Activated naive CD8-positive, alpha-beta T cell treated with anti-CD3 and anti-CD28 coated beads, Interleukin-2, amount 10 ng/mL, durations not matched to agents 7 days and 5 days (primary cell): ENCODE data around the gene PLD2. TPM values are rescaled to one million over a fixed set of nuclear protein-coding genes. Genes with fewer than 3 reads are reported as not detected.
"Not testable (repeated sequence)": the region's sequence is repeated elsewhere in the genome, so short reads cannot be mapped to it uniquely, and the experiment has no call there.

Experiments
- ATAC-seq: fragments of 150-1000 bp; cut with Tn5 transposase; one replicate; pipeline ENCODE4 v1.10.0; 2021; ENCODE audit warnings: low read depth, moderate library complexity
- POLR2A ChIA-PET: fragments of 350-600 bp; sonication (Branson Sonifier 250); formaldehyde crosslinking; loops from one replicate; lab custom pipeline; 2021; ENCODE audit warnings: antibody characterized with exemption; lab: Charles Lee
- DNase-seq: peaks from one replicate; pipeline ENCODE4 v3.0.0; 2021
- H3K27ac Mint-ChIP-seq: one replicate; pipeline ENCODE4 v1.8.0; 2022; ENCODE audit warnings: mild to moderate bottlenecking, mixed read lengths
- H3K27me3 Mint-ChIP-seq: one replicate; pipeline ENCODE4 v1.8.0; 2022; ENCODE audit warnings: mild to moderate bottlenecking, moderate library complexity, mixed read lengths
- H3K36me3 Mint-ChIP-seq: one replicate; pipeline ENCODE4 v1.8.0; 2021; ENCODE audit warnings: mild to moderate bottlenecking, mixed read lengths
- H3K4me1 Mint-ChIP-seq: one replicate; pipeline ENCODE4 v1.8.0; 2021; ENCODE audit warnings: mixed read lengths
- H3K4me3 Mint-ChIP-seq: one replicate; pipeline ENCODE4 v1.8.0; 2022; ENCODE audit warnings: mild to moderate bottlenecking, moderate library complexity, mixed read lengths
- H3K9me3 Mint-ChIP-seq: one replicate; pipeline ENCODE4 v1.8.0; 2021; ENCODE audit warnings: mixed read lengths
- total RNA-seq, 2 experiments: library from RNA; stranded (reverse); gene quantifications; one replicate each; pipeline ENCODE4 v1.2.3, GENCODE V29; 2021

PLD2 gene
- total RNA-seq, 2 experiments from 2014 or later = 18.8 to 21.7 TPM

- DNase-seq (no peak), ATAC-seq (no peak)
- Mint-ChIP-seq H3K27ac (no peak overlapping the region), H3K27me3 (no peaks in the 10 kb centered on the region), H3K9me3 (no peaks in the 10 kb centered on the region), H3K36me3 (peaks cover 18% of the 10 kb centered on the region), H3K4me1 (peaks cover 7% of the 10 kb centered on the region), H3K4me3 (no peak overlapping the region)
- POLR2A ChIA-PET = no interaction called here
Measured at GRCh38 chr17:4858068-4858881, 51.3 kb downstream of the PLD2 start.

GRCh38 chr17:4858882-4859260, 51.9 kb downstream of the PLD2 start:
- Mint-ChIP-seq H3K4me1 (peaks cover 4% of the 10 kb centered on the region), H3K27me3 (no peaks in the 10 kb centered on the region), H3K27ac (no peak overlapping the region), H3K36me3 (peaks cover 18% of the 10 kb centered on the region), H3K4me3 (no peak overlapping the region), H3K9me3 (no peaks in the 10 kb centered on the region)
- ATAC-seq = no peak
- POLR2A ChIA-PET = no interaction called here
- DNase-seq = no peak

GRCh38 chr17:4859816-4860625, 53.1 kb downstream of the PLD2 start:
- Mint-ChIP-seq H3K4me3 (no peak overlapping the region), H3K9me3 (no peaks in the 10 kb centered on the region), H3K4me1 (no peaks in the 10 kb centered on the region), H3K36me3 (peaks cover 14% of the 10 kb centered on the region), H3K27ac (no peak overlapping the region), H3K27me3 (no peaks in the 10 kb centered on the region)
- DNase-seq = no peak
- no peak for ATAC-seq
- POLR2A ChIA-PET = interaction anchor here (1.4 kb wide), 1 partner anchor 10 kb away, joined by 3 read pairs; no protein-coding TSS in a partner anchor

GRCh38 chr17:4860651-4861050, 53.7 kb downstream of the PLD2 start:
- Mint-ChIP-seq H3K27ac (no peak overlapping the region), H3K36me3 (peaks cover 14% of the 10 kb centered on the region), H3K4me1 (no peaks in the 10 kb centered on the region), H3K9me3 (no peaks in the 10 kb centered on the region), H3K27me3 (no peaks in the 10 kb centered on the region), H3K4me3 (no peak overlapping the region)
- ATAC-seq = no peak
- no peak for DNase-seq
- POLR2A ChIA-PET = interaction anchor here (1.4 kb wide), 1 partner anchor 10 kb away, joined by 3 read pairs; no protein-coding TSS in a partner anchor

- POLR2A ChIA-PET = interaction anchor here (1.4 kb wide), 1 partner anchor 9 kb away, joined by 3 read pairs; no protein-coding TSS in a partner anchor
- H3K4me3 Mint-ChIP-seq = no peak overlapping the region
- H3K4me1 Mint-ChIP-seq = no peaks in the 10 kb centered on the region
- no peak for DNase-seq
- H3K9me3 Mint-ChIP-seq = no peaks in the 10 kb centered on the region
- ATAC-seq = no peak
- H3K36me3 Mint-ChIP-seq = peaks cover 12% of the 10 kb centered on the region
- H3K27me3 Mint-ChIP-seq = no peaks in the 10 kb centered on the region
- no peak overlapping the region for H3K27ac Mint-ChIP-seq
Measured at GRCh38 chr17:4861052-4861451, 54.1 kb downstream of the PLD2 start.

- H3K36me3 Mint-ChIP-seq = peaks cover 2% of the 10 kb centered on the region
Measured at GRCh38 chr17:4862720-4863119, 55.8 kb downstream of the PLD2 start.

GRCh38 chr17:4863321-4863720, 56.4 kb downstream of the PLD2 start:
- H3K4me1 Mint-ChIP-seq = no peaks in the 10 kb centered on the region
- H3K27me3 Mint-ChIP-seq = no peaks in the 10 kb centered on the region
- H3K9me3 Mint-ChIP-seq = no peaks in the 10 kb centered on the region
- DNase-seq (no peak), ATAC-seq (no peak)
- POLR2A ChIA-PET = no interaction called here
- peaks cover 2% of the 10 kb centered on the region for H3K36me3 Mint-ChIP-seq
- no peak overlapping the region for H3K4me3 Mint-ChIP-seq
- no peak overlapping the region for H3K27ac Mint-ChIP-seq

More at GRCh38 chr17:4862720-4863119, 55.8 kb downstream of the PLD2 start:
- H3K27me3 Mint-ChIP-seq = no peaks in the 10 kb centered on the region
- no peaks in the 10 kb centered on the region for H3K4me1 Mint-ChIP-seq
- POLR2A ChIA-PET = no interaction called here
- no peaks in the 10 kb centered on the region for H3K9me3 Mint-ChIP-seq
- H3K4me3 Mint-ChIP-seq = no peak overlapping the region
- DNase-seq (no peak), ATAC-seq (no peak)
- no peak overlapping the region for H3K27ac Mint-ChIP-seq

GRCh38 chr17:4867535-4867934, 60.6 kb downstream of the PLD2 start:
- not testable (repeated sequence) for H3K27me3 Mint-ChIP-seq, H3K4me1 Mint-ChIP-seq, DNase-seq, ATAC-seq, H3K4me3 Mint-ChIP-seq, H3K9me3 Mint-ChIP-seq, H3K27ac Mint-ChIP-seq, H3K36me3 Mint-ChIP-seq
- POLR2A ChIA-PET = interaction anchor here (0.6 kb wide), 1 partner anchor 61 kb away, joined by 7 read pairs; no protein-coding TSS in a partner anchor

GRCh38 chr17:4869058-4869998, 62.4 kb downstream of the PLD2 start:
- H3K36me3 Mint-ChIP-seq, H3K27ac Mint-ChIP-seq, POLR2A ChIA-PET: not testable (repeated sequence)

GRCh38 chr17:4870855-4871254, 63.9 kb downstream of the PLD2 start:
- no peaks in the 10 kb centered on the region for H3K4me1 Mint-ChIP-seq
- DNase-seq (no peak), ATAC-seq (no peak)
- H3K9me3 Mint-ChIP-seq = no peaks in the 10 kb centered on the region
- no peaks in the 10 kb centered on the region for H3K27me3 Mint-ChIP-seq
- no peak overlapping the region for H3K27ac Mint-ChIP-seq
- H3K4me3 Mint-ChIP-seq = no peak overlapping the region
- H3K36me3 Mint-ChIP-seq = peaks cover 1% of the 10 kb centered on the region
- POLR2A ChIA-PET = interaction anchor here (1.0 kb wide), 1 partner anchor 10 kb away, joined by 3 read pairs; no protein-coding TSS in a partner anchor

More at GRCh38 chr17:4869058-4869998, 62.4 kb downstream of the PLD2 start:
- not testable (repeated sequence) for H3K4me3 Mint-ChIP-seq, H3K9me3 Mint-ChIP-seq, DNase-seq, ATAC-seq, H3K27me3 Mint-ChIP-seq, H3K4me1 Mint-ChIP-seq

- H3K27ac Mint-ChIP-seq = no peak overlapping the region
- POLR2A ChIA-PET = no interaction called here
Measured at GRCh38 chr17:4872786-4873185, 65.8 kb downstream of the PLD2 start.

More at GRCh38 chr17:4872786-4873185, 65.8 kb downstream of the PLD2 start:
- Mint-ChIP-seq H3K36me3 (peaks cover 1% of the 10 kb centered on the region), H3K9me3 (no peaks in the 10 kb centered on the region), H3K27me3 (no peaks in the 10 kb centered on the region), H3K4me3 (no peak overlapping the region), H3K4me1 (no peaks in the 10 kb centered on the region)
- ATAC-seq (no peak), DNase-seq (no peak)
